SK-N-SH treated with all-trans-retinoic acid at 6 μM for 48 hours (cell line): ENCODE measurements around the gene ADH5.

ENCODE experiments used
- ARNTL ChIP-seq: fragments of 450-650 bp; formaldehyde crosslinking; IDR thresholded peaks from 2 replicates; pipeline ENCODE4 v1.5.0; 2020; ENCODE audit warnings: low read depth, mild to moderate bottlenecking, moderate library complexity, borderline replicate concordance
- ESRRG ChIP-seq: fragments of 250-450 bp; sonication (Bioruptor Pico); IDR thresholded peaks from 2 replicates; pipeline ENCODE4 v1.6.1; 2021; ENCODE audit warnings: mild to moderate bottlenecking
- OSR1 ChIP-seq: fragments of 250-450 bp; sonication (Bioruptor Pico); IDR thresholded peaks from 2 replicates; pipeline ENCODE4 v1.8.0; 2022; ENCODE audit warnings: moderate library complexity, mild to moderate bottlenecking, inconsistent platforms
- RARB ChIP-seq: fragments of 250-450 bp; sonication (Bioruptor Pico); IDR thresholded peaks from 2 replicates; pipeline ENCODE4 v1.8.0; 2021; ENCODE audit warnings: mild to moderate bottlenecking, moderate library complexity
- ZFP3 ChIP-seq: fragments of 250-450 bp; sonication (Bioruptor Pico); IDR thresholded peaks from 2 replicates; pipeline ENCODE4 v1.5.0; 2020; ENCODE audit warnings: mild to moderate bottlenecking, moderate library complexity
- TF ChIP-seq, protein P1 (sequence below): fragments of 250-450 bp; sonication (Bioruptor Pico); IDR thresholded peaks from 2 replicates; pipeline ENCODE4 v1.5.1; 2021; ENCODE audit warnings: mild to moderate bottlenecking, moderate library complexity

- TF ChIP-seq ESRRG (CRISPR knock-in tag): no peak
- TF ChIP-seq ZFP3: no peak
- no peak for TF ChIP-seq ARNTL (CRISPR knock-in tag)
- no peak for TF ChIP-seq OSR1 (CRISPR knock-in tag)
- no peak for TF ChIP-seq RARB (CRISPR knock-in tag)
- TF ChIP-seq, protein P1, sequence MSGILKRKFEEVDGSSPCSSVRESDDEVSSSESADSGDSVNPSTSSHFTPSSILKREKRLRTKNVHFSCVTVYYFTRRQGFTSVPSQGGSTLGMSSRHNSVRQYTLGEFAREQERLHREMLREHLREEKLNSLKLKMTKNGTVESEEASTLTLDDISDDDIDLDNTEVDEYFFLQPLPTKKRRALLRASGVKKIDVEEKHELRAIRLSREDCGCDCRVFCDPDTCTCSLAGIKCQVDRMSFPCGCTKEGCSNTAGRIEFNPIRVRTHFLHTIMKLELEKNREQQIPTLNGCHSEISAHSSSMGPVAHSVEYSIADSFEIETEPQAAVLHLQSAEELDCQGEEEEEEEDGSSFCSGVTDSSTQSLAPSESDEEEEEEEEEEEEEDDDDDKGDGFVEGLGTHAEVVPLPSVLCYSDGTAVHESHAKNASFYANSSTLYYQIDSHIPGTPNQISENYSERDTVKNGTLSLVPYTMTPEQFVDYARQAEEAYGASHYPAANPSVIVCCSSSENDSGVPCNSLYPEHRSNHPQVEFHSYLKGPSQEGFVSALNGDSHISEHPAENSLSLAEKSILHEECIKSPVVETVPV: no peak
Observed at GRCh38 chr4:99029018-99029735, 59.4 kb downstream of the ADH5 start.
